SK-N-SH (cell line): ENCODE results near the gene ARL4D.

Source experiments
- EP300 ChIP-seq, 2 experiments: IDR thresholded peaks; 2 replicates each; pipeline versions ENCODE4 v1.4.0 to v1.6.1; 2012; ENCODE audit warnings: borderline replicate concordance in 1 of 2, low read depth in 1 of 2, low read length in 1 of 2
- TF ChIP-seq, protein P1 (sequence below): fragments of 200-600 bp; sonication (generic); IDR thresholded peaks from 2 replicates; pipeline ENCODE4 v1.6.1; 2017; ENCODE audit warnings: antibody characterized with exemption, mild to moderate bottlenecking, moderate library complexity

- TF ChIP-seq, protein P1, sequence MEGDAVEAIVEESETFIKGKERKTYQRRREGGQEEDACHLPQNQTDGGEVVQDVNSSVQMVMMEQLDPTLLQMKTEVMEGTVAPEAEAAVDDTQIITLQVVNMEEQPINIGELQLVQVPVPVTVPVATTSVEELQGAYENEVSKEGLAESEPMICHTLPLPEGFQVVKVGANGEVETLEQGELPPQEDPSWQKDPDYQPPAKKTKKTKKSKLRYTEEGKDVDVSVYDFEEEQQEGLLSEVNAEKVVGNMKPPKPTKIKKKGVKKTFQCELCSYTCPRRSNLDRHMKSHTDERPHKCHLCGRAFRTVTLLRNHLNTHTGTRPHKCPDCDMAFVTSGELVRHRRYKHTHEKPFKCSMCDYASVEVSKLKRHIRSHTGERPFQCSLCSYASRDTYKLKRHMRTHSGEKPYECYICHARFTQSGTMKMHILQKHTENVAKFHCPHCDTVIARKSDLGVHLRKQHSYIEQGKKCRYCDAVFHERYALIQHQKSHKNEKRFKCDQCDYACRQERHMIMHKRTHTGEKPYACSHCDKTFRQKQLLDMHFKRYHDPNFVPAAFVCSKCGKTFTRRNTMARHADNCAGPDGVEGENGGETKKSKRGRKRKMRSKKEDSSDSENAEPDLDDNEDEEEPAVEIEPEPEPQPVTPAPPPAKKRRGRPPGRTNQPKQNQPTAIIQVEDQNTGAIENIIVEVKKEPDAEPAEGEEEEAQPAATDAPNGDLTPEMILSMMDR = no peak
- no peak for TF ChIP-seq EP300 (IDR thresholded peaks at IDR 0.05; ENCODE audit: borderline replicate concordance in 1 of 2, low read depth in 1 of 2, low read length in 1 of 2)
Observed at GRCh38 chr17:43350888-43351361, 47.9 kb upstream of the ARL4D start.
